ENCODE data around the gene UBE2E1. TPM values are rescaled to one million over a fixed set of nuclear protein-coding genes. Genes with fewer than 3 reads are reported as not detected.
"Not testable (repeated sequence)": the region's sequence is repeated elsewhere in the genome, so short reads cannot be mapped to it uniquely, and the experiment has no call there.

Gene UBE2E1
- total RNA-seq, 1 donor from 2014 or later = 106 TPM

DNA sequence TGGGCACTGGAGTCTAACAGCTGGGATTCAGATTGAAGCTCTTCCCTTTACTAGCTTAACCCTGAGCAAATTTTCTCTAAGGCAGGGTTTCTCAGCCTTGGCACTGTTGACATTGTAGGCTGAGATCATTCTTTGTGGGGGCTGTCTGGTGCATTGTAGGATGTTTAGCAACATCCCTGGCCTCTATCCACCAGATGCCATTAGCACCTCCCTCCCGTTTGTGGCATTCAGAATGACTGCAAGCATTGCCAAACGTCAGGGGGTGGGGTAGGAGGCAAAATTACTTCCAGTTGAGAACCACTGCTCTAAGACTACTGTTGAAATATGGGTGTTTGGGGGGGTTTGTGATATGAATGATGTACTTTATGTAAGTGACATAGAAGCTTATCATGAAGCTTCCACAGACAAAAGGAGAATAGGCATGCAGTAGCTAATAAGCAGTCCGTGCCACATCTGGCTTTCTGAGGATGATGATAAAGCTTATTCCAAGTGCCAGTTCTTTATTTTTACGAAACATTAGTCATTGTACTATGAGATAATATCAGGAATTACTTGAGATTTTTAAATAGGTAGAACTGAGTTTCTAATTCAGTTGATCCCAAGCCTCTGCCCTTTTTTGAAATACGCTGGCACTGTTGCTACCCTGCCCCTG lies 71.7 kb downstream of the UBE2E1 start:
- DNase-seq (ENCODE audit: low read depth in 2 of 2) = peak; percentile 16 to 40

DNA sequence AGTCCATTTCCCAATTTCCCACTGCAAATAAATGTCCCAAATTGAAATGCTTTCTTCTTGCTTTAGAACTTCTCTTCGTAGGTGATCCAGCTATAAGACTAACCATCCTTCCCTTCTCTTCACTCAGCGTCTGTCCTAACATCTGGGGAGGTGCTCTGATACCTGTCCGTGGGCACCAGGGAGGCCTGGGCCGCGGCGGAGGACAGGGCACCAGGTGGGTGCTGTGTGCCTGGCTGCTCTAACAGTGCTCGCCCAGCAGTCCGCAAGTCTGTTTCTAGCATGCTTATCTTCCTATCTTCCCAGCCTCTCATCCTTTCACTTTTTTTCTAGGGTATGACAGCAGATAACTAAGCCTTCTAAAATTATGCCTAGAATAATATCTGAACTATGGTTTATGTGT lies 73.7 kb downstream of the UBE2E1 start:
- DNase-seq (ENCODE audit: low read depth in 2 of 2) = no peak

- peak; percentile 69 to 85 for DNase-seq (ENCODE audit: low read depth in 2 of 2)
These were observed 75.1 kb downstream of the UBE2E1 start for GRCh38 chr3:23880703-23881339.

DNA sequence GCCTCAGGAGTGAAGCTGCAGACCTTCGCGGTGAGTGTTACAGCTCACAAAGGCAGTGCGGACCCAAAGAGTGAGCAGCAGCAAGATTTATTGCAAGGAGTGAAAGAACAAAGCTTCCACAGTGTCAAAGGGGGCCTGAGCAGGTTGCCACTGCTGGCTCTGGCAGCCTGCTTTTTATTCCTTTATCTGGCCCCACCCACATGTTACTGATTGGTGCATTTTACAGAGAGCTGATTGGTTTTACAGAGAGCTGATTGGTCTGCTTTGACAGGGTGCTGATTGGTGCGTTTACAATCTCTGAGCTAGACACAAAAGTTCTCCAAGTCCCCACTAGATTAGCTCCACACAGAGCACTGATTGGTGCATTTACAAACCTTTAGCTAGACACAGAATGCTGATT lies 76.2 kb downstream of the UBE2E1 start:
- not testable (repeated sequence) for DNase-seq (ENCODE audit: low read depth in 2 of 2)

GRCh38 chr3:23882487-23882918 lies 76.7 kb downstream of the UBE2E1 start:
- DNase-seq (ENCODE audit: low read depth in 2 of 2) = no peak

DNA sequence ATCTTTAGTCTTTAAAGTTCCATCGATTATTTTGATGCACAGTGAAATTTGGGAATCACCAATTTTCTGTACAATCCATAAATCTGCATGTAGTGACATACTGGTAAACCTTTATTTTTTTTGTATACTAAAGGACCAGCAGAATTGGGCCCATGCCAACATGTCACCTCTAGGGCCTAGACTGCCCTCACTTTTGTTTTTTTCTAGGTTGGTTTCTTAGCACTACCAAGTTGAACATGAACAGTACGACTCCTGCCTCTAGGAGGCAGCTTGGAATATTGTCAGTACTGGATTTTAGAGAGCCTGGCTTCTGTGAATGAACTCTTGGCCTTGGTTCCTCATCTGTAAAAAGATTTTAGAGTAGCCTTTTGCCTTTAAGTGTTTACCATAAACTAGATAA lies 78.7 kb downstream of the UBE2E1 start:
- DNase-seq (ENCODE audit: low read depth in 2 of 2) = no peak

DNA sequence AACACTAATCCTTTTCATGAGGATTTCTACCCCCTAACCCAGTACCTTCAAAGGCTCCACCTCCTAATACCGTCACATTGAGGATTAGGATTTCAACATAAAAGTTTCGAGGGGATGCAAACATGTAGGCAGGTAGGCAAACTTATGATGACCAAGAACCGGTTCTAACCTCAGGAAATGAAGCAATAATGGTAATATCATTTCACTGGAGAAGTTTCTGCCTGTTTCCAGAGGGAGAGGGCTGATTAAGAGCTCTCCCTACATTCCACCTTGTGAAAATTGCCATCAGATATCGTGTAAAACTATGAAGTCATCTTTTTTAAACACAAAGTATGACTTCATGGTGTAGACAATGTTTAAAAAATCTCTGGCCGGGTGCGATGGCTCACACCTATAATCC lies 79.5 kb downstream of the UBE2E1 start:
- no peak for DNase-seq (ENCODE audit: low read depth in 2 of 2)

GRCh38 chr3:23886311-23886710 lies 80.6 kb downstream of the UBE2E1 start:
- no peak for DNase-seq (ENCODE audit: low read depth in 2 of 2)

DNA sequence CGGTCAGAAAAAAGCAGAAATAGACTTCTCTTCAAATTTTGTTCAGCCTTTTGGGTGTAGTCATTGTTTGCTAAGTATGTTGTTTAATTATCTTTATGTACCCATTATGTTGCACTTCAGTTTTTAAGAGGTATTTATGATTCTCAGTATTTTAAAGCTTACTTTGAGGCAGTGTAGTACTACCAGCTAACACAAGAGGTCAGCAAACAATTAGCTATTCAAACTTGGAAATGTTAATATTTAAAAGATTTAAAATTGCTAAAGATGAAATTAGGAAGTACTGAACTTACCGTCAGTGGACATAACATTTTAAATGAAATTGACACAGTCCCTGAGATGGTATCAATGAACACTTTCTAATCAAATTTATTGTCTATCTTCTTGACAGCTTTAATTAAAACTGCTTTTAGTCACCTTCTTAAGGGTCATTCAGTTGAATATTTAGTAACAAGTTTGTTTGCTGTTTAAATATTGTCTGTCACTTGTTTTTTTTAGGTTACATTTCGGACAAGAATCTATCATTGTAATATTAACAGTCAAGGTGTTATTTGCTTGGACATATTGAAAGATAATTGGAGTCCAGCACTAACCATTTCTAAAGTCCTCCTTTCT lies 83.0 kb downstream of the UBE2E1 start:
- peak; percentile 33 to 59 for DNase-seq (ENCODE audit: low read depth in 2 of 2)

GRCh38 chr3:23889386-23889785 lies 83.6 kb downstream of the UBE2E1 start:
- DNase-seq (ENCODE audit: low read depth in 2 of 2) = no peak

DNA sequence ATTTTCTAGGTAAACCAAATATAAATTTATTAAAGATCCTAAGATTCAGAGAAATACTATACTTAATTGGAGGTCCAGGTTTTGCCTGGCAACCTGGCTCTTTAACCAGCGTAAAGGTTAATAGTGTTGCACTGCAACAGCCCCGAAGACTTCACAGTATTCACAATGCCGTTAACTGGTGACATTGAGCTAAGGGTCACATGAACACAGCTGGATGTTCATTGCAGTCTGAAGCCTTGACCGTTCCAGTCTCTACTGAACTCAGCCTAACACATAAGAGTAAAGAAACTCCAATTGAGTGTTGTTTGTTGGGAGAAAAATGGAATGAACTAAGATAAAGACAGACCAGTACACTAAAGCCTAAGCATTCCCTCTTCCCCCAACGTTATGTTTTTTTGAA lies 84.2 kb downstream of the UBE2E1 start:
- no peak for DNase-seq (ENCODE audit: low read depth in 2 of 2)

DNA sequence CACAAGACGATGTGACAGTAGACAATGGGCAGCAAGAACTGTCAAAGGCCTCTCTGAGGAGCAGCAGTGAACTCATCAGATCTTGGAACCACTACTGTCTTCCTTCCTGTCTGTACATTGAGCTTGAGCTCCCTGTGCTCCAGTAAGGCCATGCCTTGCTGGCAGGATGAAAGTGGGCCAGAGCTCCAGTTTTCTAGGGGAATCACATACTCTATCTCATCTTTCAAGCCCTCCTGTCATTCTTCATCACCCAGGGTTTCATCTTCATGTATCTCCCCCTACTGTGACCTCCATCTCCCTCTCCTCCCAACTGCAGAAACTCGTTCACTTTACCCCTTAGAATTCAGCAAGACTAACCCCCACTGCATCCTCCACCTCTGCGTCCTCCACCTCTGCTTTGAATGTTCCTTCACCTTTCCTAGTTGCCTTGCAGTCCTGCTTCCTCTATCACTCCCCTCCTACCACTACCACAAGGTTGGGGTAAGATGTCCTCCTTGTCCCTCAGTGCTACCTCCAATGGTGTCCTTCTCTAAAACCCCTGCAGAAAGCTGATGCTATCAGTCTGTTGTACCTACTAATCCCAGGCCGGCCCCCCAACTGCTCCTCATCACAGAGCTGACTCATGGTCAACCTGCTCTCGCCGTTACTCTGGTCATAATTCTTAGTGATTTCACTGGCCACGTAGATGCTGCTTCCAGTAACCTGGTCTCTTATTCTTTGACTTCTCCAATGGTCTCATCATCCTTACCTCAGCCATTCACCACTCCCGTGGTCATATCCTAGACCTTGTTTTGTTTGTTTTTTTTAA lies 88.7 kb downstream of the UBE2E1 start:
- no peak for DNase-seq (ENCODE audit: low read depth in 2 of 2)

DNA sequence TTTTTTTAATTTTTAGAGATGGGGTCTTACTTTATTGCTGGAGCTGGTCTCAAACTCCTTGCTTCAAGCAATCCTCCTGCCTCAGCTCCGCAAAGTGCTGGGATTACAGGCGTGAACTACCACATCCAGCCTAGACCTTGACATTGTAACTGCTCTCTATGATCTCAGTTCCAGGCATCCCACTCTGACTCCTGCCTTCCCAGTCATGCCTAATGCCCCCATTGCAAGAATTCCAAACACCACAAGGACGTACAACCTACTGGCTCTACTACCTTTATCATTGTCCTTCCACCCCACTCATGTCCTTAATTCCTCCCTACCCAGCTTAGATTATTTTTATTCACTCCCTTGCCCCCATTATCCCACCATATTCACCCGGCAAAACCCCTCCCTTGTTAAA lies 89.4 kb downstream of the UBE2E1 start:
- DNase-seq (ENCODE audit: low read depth in 2 of 2) = no peak

- no peak for DNase-seq (ENCODE audit: low read depth in 2 of 2)
These were observed 95.0 kb downstream of the UBE2E1 start for GRCh38 chr3:23900744-23901143.

GRCh38 chr3:23904545-23904944 lies 98.8 kb downstream of the UBE2E1 start:
- no peak for DNase-seq (ENCODE audit: low read depth in 2 of 2)

GRCh38 chr3:23909341-23909740 lies 103.6 kb downstream of the UBE2E1 start:
- DNase-seq (ENCODE audit: low read depth in 2 of 2) = no peak

DNA sequence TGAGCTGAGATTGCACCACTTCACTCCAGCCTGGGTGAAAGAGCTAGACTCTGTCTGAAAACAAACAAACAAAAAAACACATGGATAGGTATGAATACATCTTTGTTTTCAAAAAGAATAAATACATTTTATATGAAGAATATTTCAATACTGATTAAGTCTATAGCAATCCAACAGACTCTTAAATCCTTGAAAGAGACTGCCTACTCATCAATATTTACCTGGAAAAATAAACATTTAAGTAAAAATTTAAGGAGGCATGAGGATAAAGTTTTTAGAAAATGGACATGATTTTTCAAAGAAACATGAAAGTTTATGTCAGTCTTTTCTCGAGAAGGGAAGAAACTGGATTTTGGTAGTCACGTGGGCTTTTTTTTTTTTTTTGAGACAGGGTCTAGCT lies 105.6 kb downstream of the UBE2E1 start:
- DNase-seq (ENCODE audit: low read depth in 2 of 2) = no peak

DNA sequence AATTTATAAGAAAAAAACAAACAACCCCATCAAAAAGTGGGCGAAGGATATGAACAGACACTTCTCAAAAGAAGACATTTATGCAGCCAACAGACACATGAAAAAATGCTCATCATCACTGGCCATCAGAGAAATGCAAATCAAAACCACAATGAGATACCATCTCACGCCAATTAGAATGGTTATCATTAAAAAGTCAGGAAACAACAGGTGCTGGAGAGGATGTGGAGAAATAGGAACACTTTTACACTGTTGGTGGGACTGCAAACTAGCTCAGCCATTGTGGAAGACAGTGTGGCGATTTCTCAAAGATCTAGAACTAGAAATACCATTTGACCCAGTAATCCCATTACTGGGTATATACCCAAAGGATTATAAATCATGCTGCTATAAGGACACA lies 106.6 kb downstream of the UBE2E1 start:
- DNase-seq (ENCODE audit: low read depth in 2 of 2) = not testable (repeated sequence)

- DNase-seq (ENCODE audit: low read depth in 2 of 2) = no peak
These were observed 107.4 kb downstream of the UBE2E1 start for GRCh38 chr3:23913182-23913581.

DNA sequence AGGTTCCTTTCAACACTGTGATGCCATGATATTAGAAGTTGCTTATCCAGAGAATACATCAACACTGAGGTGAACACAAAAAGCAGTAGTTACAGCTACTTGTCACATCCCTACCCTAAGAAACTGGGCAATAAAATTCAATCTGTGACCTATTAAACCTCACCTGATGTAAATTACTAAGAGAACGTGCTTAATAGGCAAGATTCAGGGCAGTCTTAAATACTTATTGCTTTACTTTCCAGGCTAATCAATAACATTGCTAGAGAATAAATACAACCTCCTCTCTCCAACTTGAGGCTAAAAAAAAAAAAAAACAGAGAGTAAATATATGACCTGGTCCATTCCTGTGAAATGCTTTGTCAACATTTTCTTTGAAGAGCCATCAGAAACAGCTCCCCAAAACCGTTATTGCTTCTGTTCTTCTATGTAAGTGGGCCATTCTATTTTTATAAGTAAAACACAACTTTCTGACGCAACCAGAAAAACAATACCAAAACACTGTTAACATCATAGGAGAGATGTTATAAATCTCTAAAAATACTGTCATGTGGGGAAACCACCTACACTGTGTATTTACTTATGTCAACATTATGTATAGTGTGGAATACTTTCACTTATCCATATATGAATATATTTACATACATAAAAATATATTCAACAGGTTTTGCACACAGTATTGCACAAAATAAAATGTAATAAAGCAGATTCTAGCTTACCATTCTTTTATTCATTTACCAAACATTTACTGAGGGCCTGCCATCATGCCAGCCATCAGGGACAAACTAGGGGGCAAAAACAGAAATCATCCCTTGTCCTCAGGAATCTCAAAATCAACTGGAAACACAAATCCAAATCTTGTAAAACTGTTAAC lies 108.4 kb downstream of the UBE2E1 start:
- no peak for DNase-seq (ENCODE audit: low read depth in 2 of 2)

DNA sequence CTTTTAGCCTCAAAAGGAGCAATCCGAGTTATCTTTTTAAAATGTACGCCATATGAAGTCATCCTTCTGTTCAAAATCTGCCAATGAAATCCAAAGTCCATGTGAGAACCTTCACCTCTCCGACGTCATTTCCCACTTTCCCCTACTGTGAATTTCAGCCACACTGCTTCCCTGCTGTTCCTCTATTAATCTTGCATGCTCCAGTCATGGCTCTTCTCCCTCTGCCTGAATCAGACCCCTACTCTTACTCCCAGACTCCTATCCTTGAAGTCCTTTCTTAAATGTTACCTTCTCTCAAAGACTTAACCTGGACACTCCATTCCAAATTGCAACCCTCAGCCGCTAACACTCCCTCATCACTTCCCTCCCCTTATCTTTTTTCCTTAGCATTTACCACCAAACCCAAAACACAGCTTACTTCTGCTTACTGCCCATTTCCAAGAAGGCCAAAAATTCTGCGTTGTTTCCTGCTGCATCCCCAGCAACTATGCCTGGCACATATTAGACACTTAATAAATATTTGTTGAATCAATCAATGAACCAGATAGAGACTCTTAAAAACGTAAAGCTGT lies 109.9 kb downstream of the UBE2E1 start:
- peak in 1 of 2 donors; percentile 21 for DNase-seq (ENCODE audit: low read depth in 2 of 2)
